K562 (cell line): ENCODE results near the gene KLK1. TPM values are rescaled to one million over a fixed set of nuclear protein-coding genes. Genes with fewer than 3 reads are reported as not detected.

Experiments used
- CCNT2 ChIP-seq: IDR thresholded peaks from 2 replicates; pipeline ENCODE4 v1.6.1; 2011; ENCODE audit warnings: borderline replicate concordance, low read depth, mild to moderate bottlenecking, moderate library complexity, mixed read lengths, low read length; ENCODE audit not compliant: insufficient read length; ENCODE audit errors: extremely low read depth
- EHMT2 ChIP-seq: fragments of 450-650 bp; IDR thresholded peaks from 2 replicates; pipeline ENCODE4 v1.6.1; 2018; ENCODE audit warnings: antibody characterized with exemption
- ELF2 ChIP-seq: fragments of 250-450 bp; sonication (Bioruptor Pico); IDR thresholded peaks from 2 replicates; pipeline ENCODE4 v1.5.0; 2021; ENCODE audit warnings: mild to moderate bottlenecking
- ETV1 ChIP-seq: fragments of 450-650 bp; conservative IDR thresholded peaks from 2 replicates; pipeline ENCODE4 v1.6.1; 2016; ENCODE audit warnings: missing genetic modification characterization, control low read depth, low read depth, missing compliant biosample characterization
- EZH2 ChIP-seq: IDR thresholded peaks from 2 replicates; pipeline ENCODE4 v1.6.1; 2012; ENCODE audit warnings: low read depth, mild to moderate bottlenecking, inconsistent platforms, low read length, borderline replicate concordance
- FOXP4 ChIP-seq: sonication (generic); formaldehyde crosslinking; IDR thresholded peaks from 2 replicates; pipeline ENCODE4 v1.8.0; 2022; ENCODE audit warnings: mild to moderate bottlenecking, missing genetic modification reagents, borderline replicate concordance
- HOXB6 ChIP-seq: fragments of 250-450 bp; sonication (Bioruptor Pico); IDR thresholded peaks from 2 replicates; pipeline ENCODE4 v1.5.1; 2022; ENCODE audit warnings: mild to moderate bottlenecking, borderline replicate concordance
- ID3 ChIP-seq, 2 experiments: fragments of 250-450 bp in 1 of 2; fragments of 450-650 bp in 1 of 2; sonication (Bioruptor Pico) in 1 of 2; IDR thresholded peaks; 2 replicates each; pipeline versions ENCODE4 v1.6.1 to v1.8.0; 2016 to 2021; ENCODE audit warnings: mild to moderate bottlenecking in 2 of 2, moderate library complexity in 2 of 2, missing compliant biosample characterization in 1 of 2, missing genetic modification characterization in 1 of 2
- MYNN ChIP-seq, 2 experiments: sonication (generic); formaldehyde crosslinking in 1 of 2; IDR thresholded peaks; 2 replicates each; pipeline versions ENCODE4 v1.5.0 to v1.6.1; 2016 to 2020; ENCODE audit warnings: antibody characterized with exemption in 1 of 2, missing genetic modification reagents in 1 of 2
- RBFOX2 ChIP-seq: fragments of 200-400 bp; formaldehyde crosslinking; IDR thresholded peaks from 2 replicates; pipeline ENCODE4 v1.6.1; 2017; ENCODE audit warnings: low read depth, mild to moderate bottlenecking, low read length, moderate library complexity
- TAF1 ChIP-seq: IDR thresholded peaks from 2 replicates; pipeline ENCODE4 v1.6.1; 2011; ENCODE audit warnings: mild to moderate bottlenecking, low read length, moderate library complexity; ENCODE audit not compliant: insufficient read depth, control insufficient read depth, severe bottlenecking; ENCODE audit errors: extremely low read depth
- USF1 ChIP-seq: sonication (generic); formaldehyde crosslinking; IDR thresholded peaks from 2 replicates; pipeline ENCODE4 v1.9.0; 2022; ENCODE audit warnings: mild to moderate bottlenecking, missing genetic modification reagents
- ZBTB11 ChIP-seq, 3 experiments: fragments of 200-800 bp in 1 of 3; fragments of 250-450 bp in 1 of 3; fragments of 450-650 bp in 1 of 3; sonication (Bioruptor Pico) in 1 of 3; sonication (Bioruptor generic) in 1 of 3; formaldehyde crosslinking in 1 of 3; IDR thresholded peaks; 2 replicates each; pipeline versions ENCODE4 v1.6.1 to v1.8.0; 2016 to 2022; ENCODE audit warnings: mild to moderate bottlenecking in 2 of 3, missing genetic modification characterization in 2 of 3, missing compliant biosample characterization in 1 of 3, moderate library complexity in 1 of 3
- ZBTB2 ChIP-seq: fragments of 450-650 bp; IDR thresholded peaks from 2 replicates; pipeline ENCODE4 v1.6.1; 2016; ENCODE audit warnings: antibody characterized with exemption
- ZNF121 ChIP-seq: sonication (generic); formaldehyde crosslinking; conservative IDR thresholded peaks from 2 replicates; pipeline ENCODE4 v1.8.0; 2022; ENCODE audit warnings: missing genetic modification reagents
- ZNF41 ChIP-seq: fragments of 250-450 bp; sonication (Bioruptor Pico); conservative IDR thresholded peaks from 2 replicates; pipeline ENCODE4 v1.4.0; 2020; ENCODE audit warnings: mild to moderate bottlenecking
- ZNF780A ChIP-seq: fragments of 250-450 bp; sonication (Bioruptor Pico); IDR thresholded peaks from 2 replicates; pipeline ENCODE4 v1.5.0; 2021; ENCODE audit warnings: mild to moderate bottlenecking
- polyA plus RNA-seq, 8 experiments: library from polyadenylated mRNA; depleted of rRNA in 4 of 8; stranded (reverse) in 5 of 8; unstranded in 3 of 8; fragments of >200 nt; fragmentation: Nextera tagmentation in 2 of 8; fragmentation: Illumina TruSeq in 1 of 8; extraction: Ambion mirVana in 2 of 8; extraction: Trizol in 1 of 8; gene quantifications; 2 replicates each; pipeline versions ENCODE4 v1.2.1 to v1.2.3, GENCODE V29; 2011 to 2014; ENCODE audit warnings: inconsistent platforms in 1 of 8, missing spikeins in 1 of 8
- total RNA-seq, 7 experiments: library from RNA; depleted of rRNA in 6 of 7; stranded (reverse); fragments of >200 nt in 6 of 7; fragmentation: Illumina TruSeq in 2 of 7; extraction: Trizol in 2 of 7; gene quantifications; 2 replicates each; pipeline versions ENCODE4 v1.2.1 to v1.2.3, GENCODE V29; 2011 to 2021; ENCODE audit warnings: low replicate concordance in 1 of 7

KLK1 gene
- total and polyA plus RNA-seq, 9 of the 15 experiments (the other 6 are each of a cell fraction or from before 2014, with no cell fraction given) = 0.87 to 15.4 (median 9.1) TPM

GRCh38 chr19:50870417-50871089 is 47.0 kb upstream of the KLK1 start (continued):
- TF ChIP-seq MYNN (IDR thresholded peaks at IDR 0.05) (peak; percentile 21; the same call in 1 of the 2 replicates), MYNN (CRISPR knock-in tag; IDR thresholded peaks at IDR 0.05) (no peak), HOXB6 (no peak), ZNF121 (CRISPR knock-in tag) (no peak), EZH2 (no peak), ID3 (CRISPR knock-in tag; IDR thresholded peaks at IDR 0.05) (no peak), ID3 (tag; IDR thresholded peaks at IDR 0.05) (peak; percentile 81), ZBTB11 (CRISPR knock-in tag; IDR thresholded peaks at IDR 0.05) (peak in 1 of 3 experiments; percentile 42; a peak in 1 of 6 replicates), ZBTB2 (peak; percentile 48; the same call in 1 of the 2 replicates), FOXP4 (peak; percentile 55; the same call in 1 of the 2 replicates), TAF1 (peak; percentile 21), EHMT2 (peak; percentile 92), CCNT2 (no peak), ETV1 (tag) (peak; percentile 79), RBFOX2 (peak; percentile 60), ZNF41 (no peak), ELF2 (no peak), USF1 (peak; percentile 51; the same call in 1 of the 2 replicates), ZNF780A (CRISPR knock-in tag) (no peak)
